GM19438 (cell line): ENCODE results near the gene FRYL.
"Not testable (repeated sequence)": the region's sequence is repeated elsewhere in the genome, so short reads cannot be mapped to it uniquely, and the experiment has no call there.

Experiments used
- ATAC-seq: cut with Tn5 transposase; IDR thresholded peaks from one replicate; pipeline ENCODE4 v1.9.1; 2021; ENCODE audit warnings: low read depth; ENCODE audit not compliant: unreplicated experiment

FRYL gene

GRCh38 chr4:48748949-48749596 is 31.0 kb downstream of the FRYL start:
- ATAC-seq = no peak

GRCh38 chr4:48746608-48747362 is 33.3 kb downstream of the FRYL start:
- no peak for ATAC-seq

GRCh38 chr4:48745223-48745622 is 34.9 kb downstream of the FRYL start:
- not testable (repeated sequence) for ATAC-seq

- no peak for ATAC-seq
These were observed 37.7 kb downstream of the FRYL start for GRCh38 chr4:48742412-48742811.

- ATAC-seq = no peak
These were observed 40.5 kb downstream of the FRYL start for GRCh38 chr4:48739560-48740019.

- no peak for ATAC-seq
These were observed 41.2 kb downstream of the FRYL start for GRCh38 chr4:48738856-48739255.

- not testable (repeated sequence) for ATAC-seq
These were observed 51.1 kb downstream of the FRYL start for GRCh38 chr4:48728906-48729496.

- ATAC-seq = no peak
These were observed 52.2 kb downstream of the FRYL start for GRCh38 chr4:48727666-48728459.

GRCh38 chr4:48725414-48725813 is 54.7 kb downstream of the FRYL start:
- ATAC-seq = no peak

- ATAC-seq = no peak
These were observed 57.3 kb downstream of the FRYL start for GRCh38 chr4:48722509-48723446.

- ATAC-seq = no peak
These were observed 59.6 kb downstream of the FRYL start for GRCh38 chr4:48720459-48720858.

- no peak for ATAC-seq
These were observed 61.1 kb downstream of the FRYL start for GRCh38 chr4:48718818-48719465.

- ATAC-seq = not testable (repeated sequence)
These were observed 63.8 kb downstream of the FRYL start for GRCh38 chr4:48716285-48716684.

GRCh38 chr4:48710446-48711209 is 69.5 kb downstream of the FRYL start:
- ATAC-seq = no peak

GRCh38 chr4:48709901-48710300 is 70.2 kb downstream of the FRYL start:
- ATAC-seq = no peak

- ATAC-seq = no peak
These were observed 71.5 kb downstream of the FRYL start for GRCh38 chr4:48708610-48709009.

GRCh38 chr4:48706736-48707135 is 73.3 kb downstream of the FRYL start:
- ATAC-seq = no peak

GRCh38 chr4:48705609-48706008 is 74.5 kb downstream of the FRYL start:
- no peak for ATAC-seq
